Skeletal muscle cell (primary cell): ENCODE results near the gene SLC7A8.
"Not testable (repeated sequence)": the region's sequence is repeated elsewhere in the genome, so short reads cannot be mapped to it uniquely, and the experiment has no call there.

Source experiments
- DNase-seq: peaks from one replicate; pipeline ENCODE4 v3.0.0-alpha.2; 2010; ENCODE audit warnings: low read depth
- H3K4me3 ChIP-seq: 2 replicates; pipeline ENCODE4 v1.5.1; 2011; ENCODE audit warnings: low read depth, mild to moderate bottlenecking, control low read depth, low read length, moderate library complexity

SLC7A8 gene

DNA sequence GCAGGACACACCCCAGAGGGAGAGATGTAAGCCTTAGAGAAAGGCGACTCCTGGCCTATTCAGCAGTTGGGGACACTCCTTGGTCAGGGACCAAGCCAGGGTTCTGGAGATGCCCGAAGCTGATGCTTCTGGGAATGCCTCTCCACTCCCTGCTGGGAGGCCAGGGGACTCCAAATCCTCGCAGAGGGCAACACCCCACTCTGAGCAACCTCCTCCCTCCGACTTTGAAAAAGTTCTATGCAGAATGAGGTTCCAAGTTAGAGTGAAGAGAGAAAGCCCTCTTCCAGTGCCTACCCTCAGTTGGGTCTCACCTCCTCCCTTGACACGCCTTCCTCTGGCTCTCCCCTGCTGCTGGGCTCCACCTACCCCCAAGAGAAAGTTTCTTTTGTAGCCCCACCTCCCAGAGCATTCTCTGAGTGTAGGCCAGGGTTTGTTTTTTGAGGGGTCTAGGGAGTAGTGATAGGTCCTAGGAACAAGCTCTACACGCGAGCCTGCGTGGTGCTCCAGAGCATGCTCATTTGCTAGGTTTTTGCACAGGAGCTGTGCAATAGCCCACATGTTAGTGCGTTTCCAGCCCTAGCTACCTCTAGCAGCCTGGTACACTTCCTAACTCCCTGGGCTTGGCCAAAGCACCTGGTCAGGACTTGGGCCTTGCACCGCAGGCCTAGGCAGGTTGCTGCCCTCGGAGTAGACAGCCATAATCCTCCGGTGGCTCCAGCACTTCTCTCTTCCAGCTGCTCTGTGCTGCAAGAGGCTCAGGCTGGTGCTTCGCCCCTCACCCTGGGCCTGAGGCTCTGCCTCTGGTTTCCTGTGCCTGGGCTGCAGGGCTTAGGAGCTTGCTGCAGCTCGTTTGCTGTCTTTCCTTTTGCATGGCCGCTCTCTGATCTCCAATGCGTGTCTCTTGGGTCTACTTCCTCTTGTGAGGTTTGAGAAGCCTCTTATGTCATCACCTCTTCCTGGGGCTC, 63.8 kb downstream of the SLC7A8 start:
- DNase-seq = no peak
- H3K4me3 ChIP-seq = no peak overlapping the region

DNA sequence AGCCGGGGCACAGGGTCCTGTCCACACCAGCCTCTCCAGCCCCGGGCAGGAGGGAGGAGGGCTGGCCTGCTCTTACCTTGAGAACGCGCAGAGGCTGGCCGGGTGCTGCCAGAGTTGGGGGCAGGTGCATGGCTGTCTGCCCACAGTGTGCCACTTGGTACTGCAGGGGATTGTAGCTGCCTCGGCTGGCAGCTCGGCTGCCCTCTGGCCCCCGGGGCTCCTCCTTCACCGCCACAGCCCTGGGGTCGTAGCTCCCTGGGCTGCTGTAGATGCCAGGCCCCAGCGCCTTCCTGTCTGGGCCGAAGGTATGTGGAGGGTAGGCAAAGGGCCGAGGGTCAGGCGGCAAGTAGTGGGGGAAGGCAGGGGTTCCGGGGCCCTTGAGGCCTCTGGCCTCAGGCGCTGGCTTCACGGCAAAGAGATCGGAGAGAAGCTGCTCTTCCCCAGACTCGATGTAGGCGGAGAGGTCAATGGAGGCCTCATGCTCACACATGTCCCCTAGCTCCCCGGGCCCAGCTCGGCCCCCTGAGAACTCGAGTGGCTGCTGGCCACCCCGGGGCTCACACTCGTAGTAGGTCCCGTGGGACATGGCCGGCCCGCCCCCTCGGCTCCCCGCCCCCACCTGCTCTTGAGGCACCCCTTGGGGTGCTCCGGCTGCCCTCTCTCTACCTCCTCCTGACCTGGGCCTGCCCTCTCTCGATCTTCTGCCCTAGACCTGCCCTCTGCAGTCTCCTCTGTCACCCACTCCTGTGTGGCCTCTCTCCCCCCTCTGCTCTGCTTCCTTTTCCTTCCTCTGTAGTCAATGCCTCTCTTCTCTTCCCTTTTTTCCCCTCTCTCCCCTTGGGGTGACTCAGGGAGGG, 64.7 kb downstream of the SLC7A8 start, which contains the start of gene CEBPE:
Gene CEBPE (minus strand): TSS at position 750 of the 857 bp plus-strand sequence. CDS start 164 bp downstream, at position 586.
- no peak for DNase-seq
- H3K4me3 ChIP-seq = no peak within 1 kb of the TSS

DNA sequence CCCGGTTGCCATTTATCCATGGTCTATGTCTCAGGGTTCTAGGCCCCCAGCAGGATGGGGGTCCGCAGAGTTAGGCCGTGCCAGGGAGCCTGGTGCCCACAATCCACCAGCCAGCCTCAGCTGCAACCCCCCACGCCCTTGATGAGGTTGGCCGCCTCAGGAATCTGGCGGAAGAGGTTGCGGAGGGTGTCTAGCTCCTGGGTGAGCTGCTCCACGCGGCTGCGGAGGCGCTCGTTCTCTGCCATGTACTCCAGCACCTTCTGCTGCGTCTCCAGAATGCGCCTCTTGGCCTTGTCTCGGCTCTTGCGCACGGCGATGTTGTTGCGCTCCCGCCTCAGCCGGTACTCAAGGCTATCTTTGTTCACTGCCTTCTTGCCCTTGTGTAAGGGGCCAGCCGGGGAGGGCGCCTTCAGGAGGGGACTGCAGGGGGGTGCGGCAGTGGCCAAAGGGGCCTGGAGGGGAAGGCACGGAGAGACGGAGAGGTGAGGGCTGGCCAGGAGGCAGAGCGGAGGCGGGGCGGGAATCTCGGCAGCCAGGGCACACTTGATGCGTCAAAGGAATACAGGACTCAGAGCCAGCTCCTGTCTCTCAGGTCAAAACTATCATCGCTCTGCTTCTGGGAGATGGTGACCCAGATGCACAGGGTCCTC, 66.0 kb downstream of the SLC7A8 start:
- no peak for DNase-seq
- no peak overlapping the region for H3K4me3 ChIP-seq

DNA sequence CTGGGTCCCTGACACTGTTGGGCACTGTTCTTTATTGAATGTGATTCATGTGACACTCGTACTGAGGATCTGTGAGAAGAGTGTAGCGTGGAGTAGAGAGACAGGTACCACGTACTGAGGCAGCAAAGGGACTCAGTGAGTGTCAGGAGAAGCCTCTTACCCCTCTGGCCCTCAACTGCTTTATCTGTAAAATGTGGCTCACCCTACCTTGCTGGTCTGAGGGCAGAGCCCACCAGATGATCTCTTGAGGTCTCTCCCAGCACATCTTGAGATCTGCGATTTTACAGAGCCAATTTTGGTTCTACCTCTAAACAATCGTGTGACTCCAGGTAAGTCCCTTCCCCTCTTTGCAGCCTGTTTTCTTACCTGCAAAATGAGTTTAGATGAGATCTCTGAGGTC, 67.5 kb downstream of the SLC7A8 start:
- no peak overlapping the region for H3K4me3 ChIP-seq
- DNase-seq = no peak

DNA sequence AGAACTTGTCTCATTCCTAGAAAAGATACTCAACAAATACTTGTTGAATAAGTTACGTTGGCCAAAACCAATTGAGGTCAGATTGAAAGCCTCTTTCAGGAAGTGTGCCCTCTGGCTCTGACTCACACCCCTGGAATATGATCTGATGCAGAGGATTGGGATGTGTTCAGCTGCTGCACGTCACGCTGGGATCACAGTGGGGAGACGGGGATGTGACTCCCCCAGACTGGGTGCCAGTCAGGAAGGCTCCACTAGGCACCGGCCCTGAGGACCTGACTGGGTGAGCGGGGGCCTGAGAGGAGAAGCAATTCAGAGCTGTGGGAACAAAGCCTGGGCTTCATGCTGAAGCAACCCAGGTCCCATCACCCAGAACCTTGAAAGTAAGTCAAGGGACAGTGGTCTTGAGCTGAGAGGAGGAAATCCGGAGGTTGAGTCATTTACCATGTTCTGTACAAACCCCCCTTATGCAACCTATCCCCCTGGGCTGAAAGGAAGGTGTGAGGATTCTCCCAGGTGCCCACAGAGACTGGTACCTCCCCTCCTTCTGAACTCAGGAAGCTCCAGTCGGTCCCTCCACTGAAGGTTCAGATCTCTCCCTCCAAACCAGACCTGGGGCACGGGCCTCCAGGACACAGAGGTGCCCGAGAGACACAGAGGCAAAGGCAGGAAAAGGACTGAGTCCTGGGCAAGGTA, 68.3 kb downstream of the SLC7A8 start:
- DNase-seq = peak; percentile 95
- H3K4me3 ChIP-seq = no peak overlapping the region

DNA sequence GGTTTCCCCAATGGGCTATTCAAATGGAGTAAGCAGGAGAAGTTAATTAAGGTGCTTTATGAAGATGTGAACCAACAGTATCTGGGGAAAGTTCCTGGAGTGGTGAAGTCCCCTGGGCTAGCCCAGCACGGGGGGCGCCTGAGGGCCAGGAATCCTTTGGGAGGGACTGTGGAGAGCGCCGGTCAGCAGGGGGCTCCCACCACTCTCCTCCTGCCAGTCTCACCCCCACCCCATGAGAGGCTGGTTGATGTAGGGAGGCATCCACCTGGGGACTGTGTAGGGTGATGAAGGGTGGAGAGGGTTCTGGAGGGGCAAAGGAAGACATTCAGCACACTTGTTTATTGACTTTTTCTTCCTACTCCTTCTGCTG, 68.8 kb downstream of the SLC7A8 start:
- H3K4me3 ChIP-seq = no peak overlapping the region
- DNase-seq = no peak

DNA sequence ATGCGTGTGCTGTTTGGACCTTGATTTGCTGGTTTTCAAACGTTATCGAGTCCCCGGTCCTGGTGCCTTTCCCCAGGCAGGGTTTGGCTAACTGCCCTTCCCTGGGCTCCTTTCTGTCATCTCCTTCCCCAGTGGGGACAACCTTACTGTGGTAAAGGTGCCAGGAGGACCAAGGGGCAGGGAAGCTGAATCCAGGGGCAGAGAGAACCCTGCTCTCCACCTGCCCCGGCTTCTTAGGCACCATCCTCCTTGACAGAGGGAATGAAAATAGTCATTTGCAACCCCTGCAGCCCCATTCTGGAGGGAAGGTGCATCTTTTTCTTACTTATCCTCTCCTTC, 69.4 kb downstream of the SLC7A8 start:
- H3K4me3 ChIP-seq = no peak overlapping the region
- DNase-seq = no peak

DNA sequence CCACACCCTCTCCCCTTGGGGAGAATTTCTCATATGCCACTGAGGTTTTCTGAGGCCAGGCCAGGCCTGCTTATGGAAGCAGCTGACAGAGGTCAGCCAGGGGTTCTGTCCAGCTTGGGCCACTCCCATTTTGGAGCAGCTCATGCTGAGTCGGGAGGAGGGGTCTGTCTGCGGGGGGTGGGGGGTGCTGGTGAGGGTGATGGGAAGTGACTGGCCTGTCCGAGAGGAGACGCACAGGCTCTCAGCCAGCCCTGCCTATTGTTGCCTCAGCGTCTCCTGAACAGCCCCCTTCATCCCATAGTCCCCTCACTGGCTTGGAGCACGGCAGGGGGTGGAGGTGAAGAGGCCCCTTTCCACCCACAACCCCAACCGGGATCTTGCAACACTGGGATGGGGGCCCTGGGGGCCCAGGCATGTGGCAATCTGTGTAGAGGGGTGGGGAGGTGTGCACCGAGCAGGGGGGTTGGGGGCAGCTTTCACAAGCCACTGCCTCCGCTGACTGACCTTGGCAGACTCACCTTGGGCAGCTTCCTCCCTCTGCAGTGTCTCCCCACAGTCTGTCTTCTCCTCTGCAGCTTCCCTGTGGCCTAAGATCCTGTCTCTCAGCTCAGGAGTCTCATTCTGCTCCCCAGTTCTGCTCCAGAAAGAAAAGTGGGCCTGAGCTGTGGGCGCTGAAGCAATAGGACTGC, 69.9 kb downstream of the SLC7A8 start:
- no peak overlapping the region for H3K4me3 ChIP-seq
- peak; percentile 76 for DNase-seq

DNA sequence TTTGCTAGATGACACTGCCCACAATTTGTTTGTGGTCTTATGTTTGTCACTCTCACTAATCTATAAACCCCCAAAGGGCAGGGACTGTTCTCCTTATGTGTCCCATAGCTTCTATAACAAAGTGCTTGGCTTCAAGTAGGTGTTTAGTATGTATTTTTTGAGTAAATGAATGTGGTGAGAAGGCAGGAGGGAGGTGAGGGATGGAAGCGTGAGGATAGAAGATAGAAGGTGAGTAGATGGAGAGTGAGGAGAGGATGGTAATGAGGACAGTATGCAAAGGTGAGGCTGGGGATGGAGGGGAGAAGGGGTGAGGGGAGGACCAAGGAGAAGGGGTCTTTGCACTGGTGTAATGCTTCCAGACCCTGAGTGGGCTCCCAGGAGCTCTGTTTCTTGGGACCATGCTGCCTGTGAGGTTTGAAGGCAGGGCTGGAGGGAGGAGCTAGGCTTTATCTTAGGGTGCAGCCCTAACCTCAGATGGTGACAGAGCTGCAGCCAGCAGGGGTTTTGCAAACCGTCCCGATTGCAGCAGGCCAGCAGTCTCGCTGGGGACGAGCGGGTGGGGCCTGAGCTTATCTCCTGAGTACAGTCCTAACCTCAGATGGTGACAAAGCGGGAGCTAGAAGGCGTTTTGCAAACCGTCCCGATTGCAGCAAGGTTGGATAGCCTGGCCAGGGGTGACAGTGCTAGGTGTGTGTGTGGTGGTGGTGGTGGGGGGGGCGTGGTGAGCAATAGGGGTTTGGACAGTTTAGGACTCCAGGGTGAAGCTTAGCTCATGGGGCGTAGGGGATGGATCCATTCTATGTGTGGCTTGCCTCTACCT, 70.9 kb downstream of the SLC7A8 start:
- H3K4me3 ChIP-seq = no peak overlapping the region
- no peak for DNase-seq

DNA sequence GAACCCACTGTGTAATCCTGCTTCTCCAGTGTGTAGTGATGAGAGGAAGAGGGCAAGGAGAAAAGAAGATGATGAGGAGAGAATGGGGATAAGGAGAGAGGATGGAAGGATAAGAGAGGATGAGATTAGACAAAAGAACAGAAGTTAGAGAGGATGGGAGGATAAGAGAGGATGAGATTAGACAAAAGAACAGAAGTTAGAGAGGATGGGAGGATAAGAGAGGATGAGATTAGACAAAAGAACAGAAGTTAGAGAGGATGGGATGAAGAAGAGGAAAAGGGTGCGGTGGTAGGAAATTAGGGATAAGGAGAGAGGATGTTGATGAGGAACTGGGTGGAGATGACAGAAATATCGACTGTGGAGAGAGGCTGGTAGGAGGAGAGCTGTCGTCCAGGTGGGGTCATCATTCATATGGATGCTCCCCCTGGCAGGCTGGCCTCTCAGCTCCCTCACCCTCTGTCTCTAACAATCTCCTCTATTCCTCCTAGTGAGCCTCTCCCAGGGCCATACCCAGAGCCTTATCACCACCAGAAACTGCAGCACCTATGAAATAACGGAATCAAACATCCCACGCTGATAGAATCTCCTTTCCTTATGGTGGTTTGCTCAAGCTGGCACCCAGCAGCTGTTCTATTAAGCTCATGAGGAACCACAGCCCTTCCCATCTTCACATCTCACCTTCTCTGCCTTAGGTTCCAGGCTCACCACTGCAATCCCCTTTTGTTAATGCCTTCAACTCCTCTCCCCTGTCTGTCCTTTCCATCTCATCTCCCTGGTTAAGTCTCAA, 72.7 kb downstream of the SLC7A8 start:
- DNase-seq = no peak
- H3K4me3 ChIP-seq = no peak overlapping the region

DNA sequence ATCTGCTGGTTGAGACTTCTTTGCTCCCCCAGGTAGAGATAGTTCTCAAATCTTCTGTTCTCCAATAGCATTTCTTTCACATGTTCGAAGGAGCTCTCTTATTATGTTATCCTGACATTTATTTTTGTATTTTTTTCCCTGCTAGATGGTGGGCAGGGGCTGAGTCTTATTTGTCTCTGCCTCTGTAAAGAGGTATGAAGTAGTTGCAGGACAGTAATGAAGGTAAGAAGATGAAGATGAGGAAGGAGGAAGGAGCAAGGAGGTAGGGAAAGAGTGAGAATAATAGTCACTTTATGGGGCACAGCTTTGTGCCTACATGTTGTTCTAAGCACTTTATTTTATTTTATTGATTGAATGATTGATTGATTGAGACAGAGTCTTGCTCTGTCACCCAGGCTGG, 73.7 kb downstream of the SLC7A8 start:
- no peak overlapping the region for H3K4me3 ChIP-seq
- no peak for DNase-seq

DNA sequence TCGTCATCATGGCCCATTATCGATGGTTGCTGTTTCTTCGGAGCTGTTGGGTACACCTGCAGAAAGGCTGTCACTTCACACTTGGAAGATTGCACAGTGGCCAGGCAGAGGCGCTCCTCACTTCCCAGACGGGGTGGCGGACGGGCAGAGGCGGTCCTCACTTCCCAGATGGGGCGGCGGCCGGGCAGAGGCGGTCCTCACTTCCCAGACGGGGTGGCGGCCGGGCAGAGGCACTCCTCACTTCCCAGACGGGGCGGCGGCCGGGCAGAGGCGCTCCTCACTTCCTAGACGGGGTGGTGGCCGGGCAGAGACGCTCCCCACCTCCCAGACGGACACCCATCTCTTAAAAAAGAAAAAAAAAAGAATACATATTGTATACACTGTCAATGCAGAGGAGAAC, 75.3 kb downstream of the SLC7A8 start:
- not testable (repeated sequence) for DNase-seq, H3K4me3 ChIP-seq

DNA sequence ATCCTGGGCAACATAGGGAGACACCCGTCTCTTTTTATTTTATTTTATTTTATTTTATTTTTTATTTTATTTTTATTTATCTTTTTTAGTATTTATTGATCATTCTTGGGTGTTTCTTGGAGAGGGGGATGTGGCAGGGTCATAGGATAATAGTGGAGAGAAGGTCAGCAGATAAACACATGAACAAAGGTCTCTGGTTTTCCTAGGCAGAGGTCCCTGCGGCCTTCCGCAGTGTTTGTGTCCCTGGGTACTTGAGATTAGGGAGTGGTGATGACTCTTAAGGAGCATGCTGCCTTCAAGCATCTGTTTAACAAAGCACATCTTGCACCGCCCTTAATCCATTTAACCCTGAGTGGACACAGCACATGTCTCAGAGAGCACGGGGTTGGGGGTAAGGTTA, 75.8 kb downstream of the SLC7A8 start:
- H3K4me3 ChIP-seq, DNase-seq: not testable (repeated sequence)

DNA sequence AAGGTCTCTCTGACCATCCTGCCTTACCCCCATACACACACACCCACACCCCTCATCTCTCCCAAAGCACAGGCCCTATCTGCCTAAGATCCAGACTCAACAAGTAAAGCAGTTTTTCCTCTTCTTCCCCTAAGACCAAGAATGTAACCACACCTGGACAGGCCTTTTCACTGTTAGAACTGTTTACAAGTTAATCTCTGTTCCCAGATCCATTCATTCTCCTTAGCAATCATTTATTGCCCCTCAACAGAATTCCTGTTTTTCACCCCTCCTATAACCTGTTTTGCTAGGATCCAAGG, 76.8 kb downstream of the SLC7A8 start:
- no peak overlapping the region for H3K4me3 ChIP-seq
- DNase-seq = no peak

DNA sequence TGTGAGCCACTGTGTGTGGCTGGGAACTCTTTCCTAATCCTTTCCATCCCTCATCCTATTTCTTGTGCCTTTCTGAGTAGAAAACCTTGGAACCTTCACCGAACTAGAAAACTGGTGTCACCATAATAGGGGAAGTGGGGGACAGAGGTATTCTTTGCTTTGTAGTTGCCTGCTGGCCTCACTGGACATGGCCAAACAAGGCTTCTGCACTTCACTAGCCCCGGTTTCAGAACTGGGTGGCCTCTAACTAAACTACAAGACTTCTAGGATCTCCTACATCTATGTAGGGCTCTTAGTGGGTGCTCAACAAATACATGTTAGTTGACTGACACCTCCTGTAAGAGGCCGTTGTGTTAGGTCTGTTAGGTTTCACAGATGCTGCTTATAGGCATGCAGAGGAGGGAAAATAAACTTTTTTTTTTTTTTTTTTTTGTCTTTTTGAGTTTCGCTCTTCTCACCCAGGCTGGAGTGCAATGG, 78.1 kb downstream of the SLC7A8 start:
- H3K4me3 ChIP-seq = no peak overlapping the region
- no peak for DNase-seq

DNA sequence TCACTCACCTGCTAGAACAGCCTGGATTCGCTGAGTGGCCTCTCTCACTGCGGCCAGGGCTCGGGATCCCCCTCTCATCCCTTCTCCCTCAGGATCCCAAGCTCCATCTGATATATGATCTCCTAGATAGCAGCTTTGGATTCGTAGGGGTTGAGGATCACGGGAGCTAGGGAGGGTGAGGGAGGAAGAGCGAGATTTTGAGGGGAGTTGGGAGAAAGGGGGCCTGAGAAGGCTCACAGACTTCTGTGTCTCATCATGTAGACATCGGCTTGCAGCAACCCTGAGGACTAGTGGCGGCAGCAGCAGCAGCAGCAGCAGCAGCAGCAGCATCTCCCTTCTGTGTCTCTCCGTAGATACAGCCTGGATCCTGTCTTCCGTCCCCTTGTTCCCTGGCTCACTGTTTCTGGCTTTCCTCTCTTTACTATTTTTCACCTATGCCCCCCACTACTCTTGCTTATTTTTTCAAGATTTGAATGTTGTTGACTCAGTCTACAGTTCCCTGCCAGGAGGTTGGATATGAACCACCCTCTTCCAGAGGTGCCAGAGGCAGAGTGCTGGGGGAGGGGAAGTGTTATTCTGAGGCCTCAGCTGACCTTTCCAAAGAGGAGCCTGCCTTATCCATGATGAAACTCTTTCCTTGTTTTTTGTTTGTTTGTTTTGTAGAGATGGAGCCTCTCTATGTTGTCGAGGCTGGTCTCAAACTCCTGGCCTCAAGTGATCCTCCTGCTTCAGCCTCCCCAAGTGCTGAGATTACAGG, 78.7 kb downstream of the SLC7A8 start, which contains the start of gene CIROP:
Gene CIROP (minus strand): TSS at position 399 of the 757 bp plus-strand sequence. CDS start 69 bp downstream, at position 330.
- DNase-seq = no peak
- no peak within 1 kb of the TSS for H3K4me3 ChIP-seq
